Measurements from ENCODE around the gene MARK1.
"Not testable (repeated sequence)": the region's sequence is repeated elsewhere in the genome, so short reads cannot be mapped to it uniquely, and the experiment has no call there.

Gene MARK1

GRCh38 chr1:220631238-220631815 is 103.4 kb downstream of the MARK1 start:
- DNase-seq: no peak

GRCh38 chr1:220637759-220638158 is 109.8 kb downstream of the MARK1 start:
- no peak for DNase-seq

GRCh38 chr1:220642285-220642684 is 114.3 kb downstream of the MARK1 start:
- no peak for DNase-seq

- no peak for DNase-seq
Measured at GRCh38 chr1:220652995-220653394, 125.1 kb downstream of the MARK1 start.

GRCh38 chr1:220655509-220655908 is 127.6 kb downstream of the MARK1 start:
- DNase-seq: no peak

- DNase-seq: no peak
Measured at GRCh38 chr1:220655961-220656740, 128.2 kb downstream of the MARK1 start.

- DNase-seq: no peak
Measured at GRCh38 chr1:220666349-220666748, 138.4 kb downstream of the MARK1 start.

GRCh38 chr1:220669005-220669404 is 141.1 kb downstream of the MARK1 start:
- DNase-seq: no peak

- no peak for DNase-seq
Measured at GRCh38 chr1:220670365-220670764, 142.4 kb downstream of the MARK1 start.

- DNase-seq: no peak
Measured at GRCh38 chr1:220673921-220674320, 146.0 kb downstream of the MARK1 start.

GRCh38 chr1:220677251-220677650 is 149.3 kb downstream of the MARK1 start:
- no peak for DNase-seq

- no peak for DNase-seq
Measured at GRCh38 chr1:220680085-220680687, 152.2 kb downstream of the MARK1 start.

- no peak for DNase-seq
Measured at GRCh38 chr1:220681220-220681880, 153.4 kb downstream of the MARK1 start.

GRCh38 chr1:220682901-220683576 is 155.1 kb downstream of the MARK1 start:
- no peak for DNase-seq

GRCh38 chr1:220683716-220684115 is 155.8 kb downstream of the MARK1 start:
- DNase-seq: not testable (repeated sequence)

- DNase-seq: no peak
Measured at GRCh38 chr1:220684890-220685289, 157.0 kb downstream of the MARK1 start.

GRCh38 chr1:220685879-220686278 is 157.9 kb downstream of the MARK1 start:
- no peak for DNase-seq

GRCh38 chr1:220687809-220688208 is 159.9 kb downstream of the MARK1 start:
- no peak for DNase-seq

GRCh38 chr1:220689666-220690065 is 161.7 kb downstream of the MARK1 start:
- DNase-seq: no peak

GRCh38 chr1:220690140-220691052 is 162.5 kb downstream of the MARK1 start, which contains the start of gene C1orf115:
C1orf115 (plus strand) TSS chr1:220690363; CDS start chr1:220690403, 40 bp downstream.
- peak; percentile 62 for DNase-seq

- DNase-seq: no peak
Measured at GRCh38 chr1:220691053-220691684, 163.2 kb downstream of the MARK1 start.

Measured in activated CD4-positive, alpha-beta T cell treated with anti-CD3 and anti-CD28 coated beads for 1 hour (primary cell).